ENCODE data around the gene SIRT3.

GRCh38 chr11:235997-236773, at the start of gene SIRT3:
- TF ChIP-seq POLR2AphosphoS5 (IDR thresholded peaks at IDR 0.05; ENCODE audit: low read depth, low read length) (peak; percentile 90), CTCF (IDR thresholded peaks at IDR 0.05) (no peak)
